Measurements from ENCODE around the gene ZP4. TPM values are rescaled to one million over a fixed set of nuclear protein-coding genes. Genes with fewer than 3 reads are reported as not detected.

The ZP4 gene
- total RNA-seq, 1 experiment from 2014 or later, result not detected

- intact Hi-C loops (cut with micrococcal nuclease), result no loop called here
- ChIA-PET POLR2A (no interaction called here), RAD21 (ENCODE audit: low non-redundant PET in 1 of 2, low total read pairs in 2 of 2, uncharacterized antibody in 2 of 2, unreplicated experiment in 2 of 2) (no interaction called here), CTCF (no interaction called here)
- Histone ChIP-seq H2AFZ (ENCODE audit: low read depth, low read length, poor library complexity, severe bottlenecking) (no peak overlapping the region), H3K4me3 (replicated peaks in 1 of 2; ENCODE audit: low read depth in 1 of 2, low read length in 2 of 2) (no peak overlapping the region), H3K27ac (ENCODE audit: low read depth, low read length) (no peak overlapping the region), H3K4me2 (ENCODE audit: low read length) (no peak overlapping the region), H3K9me3 (ENCODE audit: control insufficient read depth in 1 of 2, insufficient read depth in 1 of 2, low read depth in 1 of 2, low read length in 2 of 2) (peaks cover 3 to 25% of the 10 kb centered on the region in 2 experiments; a peak in 2 of 4 replicates), H3K9ac (ENCODE audit: low read length) (no peak overlapping the region), H3K79me2 (ENCODE audit: insufficient read depth, low read length) (no peaks in the 10 kb centered on the region), H3K9me2 (ENCODE audit: insufficient read depth) (no peaks in the 10 kb centered on the region), H4K20me1 (ENCODE audit: insufficient read depth) (no peaks in the 10 kb centered on the region), H3K4me1 (ENCODE audit: control insufficient read depth in 1 of 2, insufficient read depth in 2 of 2, low read length in 2 of 2) (no peaks in the 10 kb centered on the region), H3K36me3 (ENCODE audit: control insufficient read depth in 1 of 2, insufficient read depth in 2 of 2, low read length in 2 of 2) (no peaks in the 10 kb centered on the region), H3K27me3 (ENCODE audit: insufficient read depth, low read length) (no peaks in the 10 kb centered on the region)
- BruUV-seq (replicated peaks), result no TSS peak
- DNase-seq (ENCODE audit: low read depth, low spot score) (no peak), ATAC-seq (no peak)
- TF ChIP-seq CTCF (IDR thresholded peaks at IDR 0.05 in 2 of 3, conservative IDR thresholded peaks at IDR 0.05 in 1 of 3; ENCODE audit: borderline replicate concordance in 1 of 3, insufficient read depth in 1 of 3, low read depth in 2 of 3, low read length in 2 of 3) (no peak), ELF1 (IDR thresholded peaks at IDR 0.05; ENCODE audit: borderline replicate concordance, low read depth) (no peak), REST (IDR thresholded peaks at IDR 0.05; ENCODE audit: low read depth) (no peak), POLR2AphosphoS5 (IDR thresholded peaks at IDR 0.05; ENCODE audit: low read depth, low read length) (no peak), JUND (IDR thresholded peaks at IDR 0.05) (no peak), YY1 (IDR thresholded peaks at IDR 0.05; ENCODE audit: extremely low read depth, insufficient replicate concordance, low read depth, low read length) (no peak), CEBPB (IDR thresholded peaks at IDR 0.05; ENCODE audit: low read depth) (no peak), MAX (IDR thresholded peaks at IDR 0.05) (no peak), EZH2phosphoT487 (IDR thresholded peaks at IDR 0.05; ENCODE audit: borderline replicate concordance) (no peak)
These were observed 13.2 kb upstream of the ZP4 start for GRCh38 chr1:237903961-237904360.

Data from HCT116 (cell line).